Measurements from ENCODE around the gene CLASRP.

Gene CLASRP

GRCh38 chr19:45076029-45076850 is 37.4 kb downstream of the CLASRP start, which contains the start of gene ZNF296:
Gene ZNF296, minus strand, starts transcription at chr19:45076478. Its CDS starts 105 bp downstream, at chr19:45076373.
- Mint-ChIP-seq H3K4me1 (ENCODE audit: low read depth) (peaks cover 58% of the 10 kb centered on the region), H3K27me3 (no peaks in the 10 kb centered on the region), H3K36me3 (ENCODE audit: low read depth) (peaks cover 48% of the 10 kb centered on the region), H3K4me3 (peak within 1 kb of the TSS; percentile 94), H3K9me3 (no peaks in the 10 kb centered on the region), H3K27ac (peak within 1 kb of the TSS; percentile 96)
- intact Hi-C loops (cut with micrococcal nuclease), result loop anchor here (5.0 kb wide), 1 partner anchor 34 kb away; no protein-coding TSS in a partner anchor

- Mint-ChIP-seq H3K4me1 (ENCODE audit: low read depth) (peaks cover 64% of the 10 kb centered on the region), H3K36me3 (ENCODE audit: low read depth) (peaks cover 48% of the 10 kb centered on the region), H3K27ac (peak overlapping the region; percentile 96), H3K27me3 (no peaks in the 10 kb centered on the region), H3K4me3 (peak overlapping the region; percentile 94), H3K9me3 (no peaks in the 10 kb centered on the region)
- intact Hi-C loops (cut with micrococcal nuclease), result loop anchor here (5.0 kb wide), 1 partner anchor 35 kb away; no protein-coding TSS in a partner anchor
These were observed 38.2 kb downstream of the CLASRP start for GRCh38 chr19:45076851-45077730.

- H3K27ac Mint-ChIP-seq, result peak overlapping the region; percentile 90
- H3K4me1 Mint-ChIP-seq (ENCODE audit: low read depth), result peaks cover 58% of the 10 kb centered on the region
- H3K4me3 Mint-ChIP-seq, result peak overlapping the region; percentile 92
These were observed 39.7 kb downstream of the CLASRP start for GRCh38 chr19:45078390-45079062.

GRCh38 chr19:45079063-45079910 is 40.4 kb downstream of the CLASRP start, which contains the start of gene GEMIN7:
Gene GEMIN7, plus strand, starts transcription at chr19:45079260. Its CDS starts 10,855 bp downstream, at chr19:45090115.
- intact Hi-C loops (cut with micrococcal nuclease), result loop anchor here (1.0 to 5.0 kb wide), 2 partner anchors 12 to 37 kb away; no protein-coding TSS in a partner anchor
- Mint-ChIP-seq H3K36me3 (ENCODE audit: low read depth) (peaks cover 50% of the 10 kb centered on the region), H3K27me3 (no peaks in the 10 kb centered on the region), H3K27ac (peak within 1 kb of the TSS; percentile 90), H3K4me3 (peak within 1 kb of the TSS; percentile 92), H3K9me3 (no peaks in the 10 kb centered on the region), H3K4me1 (ENCODE audit: low read depth) (peaks cover 58% of the 10 kb centered on the region)

More at GRCh38 chr19:45078390-45079062, 39.7 kb downstream of the CLASRP start:
- Mint-ChIP-seq H3K9me3 (no peaks in the 10 kb centered on the region), H3K36me3 (ENCODE audit: low read depth) (peaks cover 46% of the 10 kb centered on the region), H3K27me3 (no peaks in the 10 kb centered on the region)
- intact Hi-C loops (cut with micrococcal nuclease), result loop anchor here (1.0 to 5.0 kb wide), 2 partner anchors 13 to 36 kb away; no protein-coding TSS in a partner anchor

- intact Hi-C loops (cut with micrococcal nuclease), result loop anchor here (1.0 to 5.0 kb wide), 2 partner anchors 11 to 38 kb away; no protein-coding TSS in a partner anchor
- Mint-ChIP-seq H3K27ac (peak overlapping the region; percentile 90), H3K4me1 (ENCODE audit: low read depth) (peaks cover 52% of the 10 kb centered on the region), H3K9me3 (no peaks in the 10 kb centered on the region), H3K27me3 (no peaks in the 10 kb centered on the region), H3K36me3 (ENCODE audit: low read depth) (peaks cover 50% of the 10 kb centered on the region), H3K4me3 (peak overlapping the region; percentile 92)
These were observed 41.1 kb downstream of the CLASRP start for GRCh38 chr19:45079911-45080370.

- intact Hi-C loops (cut with micrococcal nuclease), result no loop called here
- Mint-ChIP-seq H3K4me3 (no peak overlapping the region), H3K4me1 (ENCODE audit: low read depth) (peaks cover 39% of the 10 kb centered on the region), H3K27ac (no peak overlapping the region), H3K27me3 (no peaks in the 10 kb centered on the region), H3K9me3 (no peaks in the 10 kb centered on the region), H3K36me3 (ENCODE audit: low read depth) (peaks cover 44% of the 10 kb centered on the region)
These were observed 43.3 kb downstream of the CLASRP start for GRCh38 chr19:45082170-45082569.

GRCh38 chr19:45086480-45086879 is 47.6 kb downstream of the CLASRP start:
- Mint-ChIP-seq H3K4me3 (no peak overlapping the region), H3K36me3 (ENCODE audit: low read depth) (peaks cover 64% of the 10 kb centered on the region), H3K27ac (no peak overlapping the region), H3K27me3 (no peaks in the 10 kb centered on the region), H3K9me3 (no peaks in the 10 kb centered on the region), H3K4me1 (ENCODE audit: low read depth) (peaks cover 30% of the 10 kb centered on the region)
- intact Hi-C loops (cut with micrococcal nuclease), result no loop called here

- Mint-ChIP-seq H3K36me3 (ENCODE audit: low read depth) (peaks cover 64% of the 10 kb centered on the region), H3K9me3 (no peaks in the 10 kb centered on the region), H3K4me1 (ENCODE audit: low read depth) (peaks cover 31% of the 10 kb centered on the region), H3K27me3 (no peaks in the 10 kb centered on the region), H3K27ac (peak overlapping the region; percentile 62), H3K4me3 (peak overlapping the region; percentile 32)
- intact Hi-C loops (cut with micrococcal nuclease), result no loop called here
These were observed 48.7 kb downstream of the CLASRP start for GRCh38 chr19:45087531-45087930.

GRCh38 chr19:45090034-45090433 is 51.2 kb downstream of the CLASRP start:
- Mint-ChIP-seq H3K36me3 (ENCODE audit: low read depth) (peaks cover 79% of the 10 kb centered on the region), H3K4me1 (ENCODE audit: low read depth) (peaks cover 50% of the 10 kb centered on the region), H3K9me3 (no peaks in the 10 kb centered on the region), H3K27me3 (no peaks in the 10 kb centered on the region), H3K4me3 (no peak overlapping the region), H3K27ac (no peak overlapping the region)
- intact Hi-C loops (cut with micrococcal nuclease), result no loop called here

- H3K36me3 Mint-ChIP-seq (ENCODE audit: low read depth), result peaks cover 81% of the 10 kb centered on the region
- no peak overlapping the region for H3K4me3 Mint-ChIP-seq
- peaks cover 53% of the 10 kb centered on the region for H3K4me1 Mint-ChIP-seq (ENCODE audit: low read depth)
These were observed 51.8 kb downstream of the CLASRP start for GRCh38 chr19:45090606-45091005.

GRCh38 chr19:45091031-45091923 is 52.4 kb downstream of the CLASRP start:
- Mint-ChIP-seq H3K27ac (peak overlapping the region; percentile 100), H3K36me3 (ENCODE audit: low read depth) (peaks cover 84% of the 10 kb centered on the region), H3K4me3 (peak overlapping the region; percentile 95), H3K4me1 (ENCODE audit: low read depth) (peaks cover 59% of the 10 kb centered on the region), H3K27me3 (no peaks in the 10 kb centered on the region), H3K9me3 (no peaks in the 10 kb centered on the region)
- intact Hi-C loops (cut with micrococcal nuclease), result loop anchor here (1.0 kb wide), 1 partner anchor 12 kb away; the partner anchor contains the start of gene GEMIN7

More at GRCh38 chr19:45090606-45091005, 51.8 kb downstream of the CLASRP start:
- H3K27ac Mint-ChIP-seq, result no peak overlapping the region
- no peaks in the 10 kb centered on the region for H3K9me3 Mint-ChIP-seq
- intact Hi-C loops (cut with micrococcal nuclease), result loop anchor here (1.0 kb wide), 1 partner anchor 11 kb away; the partner anchor contains the start of gene GEMIN7
- H3K27me3 Mint-ChIP-seq, result no peaks in the 10 kb centered on the region

Measured in dendritic cell treated with granulocyte-macrophage colony-stimulating factor and Interleukin-4, amounts not matched to agents 40 ng/mL and 50 ng/mL, for 4 days (primary cell).